SU-DHL-6 (cell line): ENCODE measurements around the gene UQCR11.

ENCODE experiments used
- H2AFZ ChIP-seq: fragments of 200-600 bp; sonication (generic); 2 replicates; pipeline ENCODE4 v1.6.1; 2014; ENCODE audit warnings: low read depth, mild to moderate bottlenecking, moderate library complexity, mixed read lengths, antibody characterized with exemption, low read length; ENCODE audit not compliant: severe bottlenecking
- H3F3A ChIP-seq: fragments of 200-600 bp; shearing (Covaris generic); 2 replicates; pipeline ENCODE4 v1.6.0; 2016; ENCODE audit warnings: antibody characterized with exemption, mild to moderate bottlenecking; ENCODE audit not compliant: insufficient read depth
- H3K27ac ChIP-seq: fragments of 200-600 bp; sonication (generic); 2 replicates; pipeline ENCODE4 v1.5.1; 2016; ENCODE audit warnings: low read depth, mild to moderate bottlenecking, low read length, moderate library complexity, mixed read lengths
- H3K27me3 ChIP-seq: fragments of 200-600 bp; sonication (generic), shearing (Covaris generic); 2 replicates; pipeline ENCODE4 v1.6.0; 2014; ENCODE audit warnings: mild to moderate bottlenecking, low read length
- H3K36me3 ChIP-seq: fragments of 200-600 bp; sonication (generic); 2 replicates; pipeline ENCODE4 v1.6.1; 2014; ENCODE audit warnings: mild to moderate bottlenecking, low read length, mixed read lengths
- H3K4me2 ChIP-seq: fragments of 300-600, 200-600 bp; shearing (Covaris generic), sonication (generic); 2 replicates; pipeline ENCODE4 v1.6.0; 2014; ENCODE audit warnings: low read length, low read depth, mild to moderate bottlenecking; ENCODE audit not compliant: poor library complexity, severe bottlenecking
- H3K4me3 ChIP-seq: fragments of 200-600 bp; sonication (generic); 2 replicates; pipeline ENCODE4 v1.5.1; 2014; ENCODE audit warnings: antibody characterized with exemption, low read length, mild to moderate bottlenecking, mixed read lengths; ENCODE audit not compliant: insufficient read depth, poor library complexity, severe bottlenecking
- H3K79me2 ChIP-seq: fragments of 200-600 bp; sonication (generic); 2 replicates; pipeline ENCODE4 v1.6.1; 2014; ENCODE audit warnings: mild to moderate bottlenecking, low read length, moderate library complexity; ENCODE audit not compliant: insufficient read depth
- H3K9ac ChIP-seq: fragments of 200-600 bp; sonication (generic); 2 replicates; pipeline ENCODE4 v1.7.0; 2014; ENCODE audit warnings: mild to moderate bottlenecking, low read length
- H3K9me2 ChIP-seq: fragments of 200-600 bp; sonication (generic); replicated peaks from 2 replicates; pipeline ENCODE4 v1.6.1; 2014; ENCODE audit warnings: low read length; ENCODE audit not compliant: insufficient read depth
- H3K9me3 ChIP-seq: fragments of 200-600 bp; sonication (generic); 2 replicates; pipeline ENCODE4 v1.6.1; 2014; ENCODE audit warnings: low read length, mixed read lengths; ENCODE audit not compliant: insufficient read depth
- H4K20me1 ChIP-seq: fragments of 200-600 bp; sonication (generic); 2 replicates; pipeline ENCODE4 v1.6.1; 2014; ENCODE audit warnings: low read depth, mild to moderate bottlenecking, antibody characterized with exemption, low read length, moderate library complexity, mixed read lengths
- EZH2phosphoT487 ChIP-seq: fragments of 200-600 bp; sonication (generic), shearing (Covaris generic); conservative IDR thresholded peaks from 2 replicates; pipeline ENCODE4 v1.6.1; 2018; ENCODE audit warnings: mild to moderate bottlenecking, antibody characterized with exemption, low read length, moderate library complexity, mixed read lengths
- TF ChIP-seq, protein P1 (sequence below): fragments of 200-600 bp; sonication (generic); IDR thresholded peaks from one replicate; pipeline ENCODE4 v1.5.1; 2017; ENCODE audit warnings: antibody characterized with exemption, mild to moderate bottlenecking, low read length, moderate library complexity; ENCODE audit not compliant: insufficient read depth, poor library complexity, severe bottlenecking

The UQCR11 gene

DNA sequence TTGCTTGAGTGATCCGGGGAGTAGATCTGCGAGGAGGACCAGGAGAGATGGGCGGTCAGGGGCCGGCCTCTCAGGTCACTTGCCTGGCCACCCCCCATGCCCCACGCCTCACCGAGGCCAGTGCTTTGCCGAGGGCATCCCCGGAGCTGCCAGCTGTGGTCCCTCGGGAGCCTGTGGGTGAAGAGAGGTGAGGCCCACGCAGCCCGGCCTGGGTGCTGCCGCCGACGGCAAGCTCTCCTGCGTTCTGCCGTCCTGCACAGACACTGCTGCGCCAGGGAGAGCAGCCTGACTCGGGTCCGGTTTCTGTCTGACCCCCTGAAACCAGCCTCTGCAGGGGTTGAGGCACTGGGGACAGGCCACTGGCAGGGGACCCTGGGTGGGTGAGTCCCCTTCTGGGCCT is 15.8 kb upstream of the UQCR11 start:
- no peak overlapping the region for H2AFZ ChIP-seq
- H3K79me2 ChIP-seq, result peaks cover 23% of the 10 kb centered on the region
- no peaks in the 10 kb centered on the region for H3K27me3 ChIP-seq
- no peaks in the 10 kb centered on the region for H3K9me3 ChIP-seq
- H3K9me2 ChIP-seq, result no peaks in the 10 kb centered on the region
- peaks cover 12% of the 10 kb centered on the region; the same call in 1 of the 2 replicates for H3K36me3 ChIP-seq
- H4K20me1 ChIP-seq, result no peaks in the 10 kb centered on the region
- H3F3A ChIP-seq, result peaks cover 6% of the 10 kb centered on the region; the same call in 1 of the 2 replicates
- peak overlapping the region; percentile 33; the same call in 1 of the 2 replicates for H3K27ac ChIP-seq
- H3K9ac ChIP-seq, result no peak overlapping the region
- TF ChIP-seq, protein P1, sequence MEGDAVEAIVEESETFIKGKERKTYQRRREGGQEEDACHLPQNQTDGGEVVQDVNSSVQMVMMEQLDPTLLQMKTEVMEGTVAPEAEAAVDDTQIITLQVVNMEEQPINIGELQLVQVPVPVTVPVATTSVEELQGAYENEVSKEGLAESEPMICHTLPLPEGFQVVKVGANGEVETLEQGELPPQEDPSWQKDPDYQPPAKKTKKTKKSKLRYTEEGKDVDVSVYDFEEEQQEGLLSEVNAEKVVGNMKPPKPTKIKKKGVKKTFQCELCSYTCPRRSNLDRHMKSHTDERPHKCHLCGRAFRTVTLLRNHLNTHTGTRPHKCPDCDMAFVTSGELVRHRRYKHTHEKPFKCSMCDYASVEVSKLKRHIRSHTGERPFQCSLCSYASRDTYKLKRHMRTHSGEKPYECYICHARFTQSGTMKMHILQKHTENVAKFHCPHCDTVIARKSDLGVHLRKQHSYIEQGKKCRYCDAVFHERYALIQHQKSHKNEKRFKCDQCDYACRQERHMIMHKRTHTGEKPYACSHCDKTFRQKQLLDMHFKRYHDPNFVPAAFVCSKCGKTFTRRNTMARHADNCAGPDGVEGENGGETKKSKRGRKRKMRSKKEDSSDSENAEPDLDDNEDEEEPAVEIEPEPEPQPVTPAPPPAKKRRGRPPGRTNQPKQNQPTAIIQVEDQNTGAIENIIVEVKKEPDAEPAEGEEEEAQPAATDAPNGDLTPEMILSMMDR, result no peak
- TF ChIP-seq EZH2phosphoT487, result no peak
- H3K4me3 ChIP-seq, result no peak overlapping the region
- no peak overlapping the region for H3K4me2 ChIP-seq

DNA sequence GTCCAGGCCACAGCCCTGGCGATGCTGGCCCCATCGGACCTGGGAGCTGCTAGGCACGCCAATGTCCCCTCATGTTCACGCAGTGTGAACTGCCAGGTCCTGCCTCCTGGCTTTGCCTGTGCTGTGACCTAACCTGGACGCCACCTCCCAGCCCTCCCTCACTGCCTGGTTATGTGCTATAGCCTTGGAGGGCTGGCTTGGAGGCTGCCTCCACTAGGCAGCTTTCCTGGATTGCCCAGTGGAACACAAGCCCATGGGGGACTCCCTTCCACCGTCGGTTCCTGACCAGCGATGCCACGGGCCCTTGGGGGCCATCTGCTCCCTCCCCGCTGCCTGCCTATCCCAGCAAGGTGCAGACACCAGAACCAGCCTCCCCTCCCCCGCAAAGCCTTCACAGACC is 15.2 kb upstream of the UQCR11 start:
- no peaks in the 10 kb centered on the region for H3K9me3 ChIP-seq
- no peaks in the 10 kb centered on the region for H3K27me3 ChIP-seq
- H3F3A ChIP-seq, result peaks cover 6% of the 10 kb centered on the region; the same call in 1 of the 2 replicates
- H3K79me2 ChIP-seq, result peaks cover 20% of the 10 kb centered on the region
- no peak for TF ChIP-seq EZH2phosphoT487
- TF ChIP-seq, protein P1, result no peak
- no peak overlapping the region for H3K9ac ChIP-seq
- no peaks in the 10 kb centered on the region for H4K20me1 ChIP-seq
- H3K27ac ChIP-seq, result peak overlapping the region; percentile 33; the same call in 1 of the 2 replicates
- H3K4me2 ChIP-seq, result no peak overlapping the region
- H3K9me2 ChIP-seq, result no peaks in the 10 kb centered on the region
- H2AFZ ChIP-seq, result no peak overlapping the region
- H3K36me3 ChIP-seq, result peaks cover 15% of the 10 kb centered on the region; the same call in 1 of the 2 replicates
- H3K4me3 ChIP-seq, result no peak overlapping the region

DNA sequence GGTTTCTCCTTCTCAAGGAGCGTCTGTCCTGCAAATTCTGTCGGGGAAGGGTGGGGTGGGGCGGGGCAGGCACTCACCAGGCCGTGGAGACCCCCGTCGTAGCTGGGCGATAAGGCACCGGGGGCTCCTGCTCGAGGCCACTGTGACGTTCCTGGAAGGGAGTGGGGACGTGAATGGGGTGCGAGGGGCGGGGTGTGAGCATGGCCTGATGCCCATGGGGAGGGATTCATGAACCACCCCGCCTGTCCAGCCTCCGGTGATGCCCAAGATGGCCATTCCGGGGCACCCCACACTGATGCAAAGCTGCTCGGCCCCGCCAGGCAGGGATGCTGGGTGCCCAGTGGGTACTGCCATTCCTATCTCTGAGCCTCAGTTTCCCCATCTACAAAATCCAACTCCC is 14.4 kb upstream of the UQCR11 start:
- H2AFZ ChIP-seq, result no peak overlapping the region
- no peaks in the 10 kb centered on the region for H3K27me3 ChIP-seq
- no peak overlapping the region for H3K4me2 ChIP-seq
- 0 out of 2 replicates have a peak, but pooled peaks cover 12% of the 10 kb centered on the region for H3K79me2 ChIP-seq
- peaks cover 6% of the 10 kb centered on the region; the same call in 1 of the 2 replicates for H3F3A ChIP-seq
- no peaks in the 10 kb centered on the region for H3K9me3 ChIP-seq
- H4K20me1 ChIP-seq, result no peaks in the 10 kb centered on the region
- TF ChIP-seq EZH2phosphoT487, result no peak
- TF ChIP-seq, protein P1, result no peak
- no peak overlapping the region for H3K4me3 ChIP-seq
- no peaks in the 10 kb centered on the region for H3K9me2 ChIP-seq
- no peak overlapping the region for H3K9ac ChIP-seq
- peaks cover 15% of the 10 kb centered on the region; the same call in 1 of the 2 replicates for H3K36me3 ChIP-seq
- no peak overlapping the region for H3K27ac ChIP-seq

DNA sequence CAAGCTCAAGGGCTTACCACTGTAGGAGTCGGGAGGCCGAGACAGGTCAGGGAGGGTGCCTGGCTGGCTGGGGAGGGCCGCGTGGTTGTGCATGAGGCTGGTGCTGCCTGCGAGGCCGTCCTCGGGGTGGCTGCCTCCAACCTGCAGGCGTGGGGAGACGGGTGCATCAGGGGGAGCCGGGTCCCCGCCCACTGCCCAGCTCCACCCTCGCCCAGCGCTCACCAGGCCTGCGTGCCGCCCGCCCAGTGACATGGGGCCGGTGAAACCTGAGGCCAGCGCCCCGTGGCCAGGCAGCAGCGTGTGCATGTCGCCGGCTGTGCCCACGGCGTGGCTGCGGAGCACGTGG is 13.8 kb upstream of the UQCR11 start:
- H3K9ac ChIP-seq, result no peak overlapping the region

More for the DNA sequence above, 13.8 kb upstream of the UQCR11 start:
- Histone ChIP-seq H3K4me2 (no peak overlapping the region), H3K9me2 (no peaks in the 10 kb centered on the region), H3K4me3 (no peak overlapping the region), H3K79me2 (0 out of 2 replicates have a peak, but pooled peaks cover 5% of the 10 kb centered on the region), H3K36me3 (peaks cover 15% of the 10 kb centered on the region; the same call in 1 of the 2 replicates), H4K20me1 (no peaks in the 10 kb centered on the region), H3K9me3 (no peaks in the 10 kb centered on the region), H2AFZ (no peak overlapping the region), H3K27me3 (no peaks in the 10 kb centered on the region), H3K27ac (no peak overlapping the region), H3F3A (peaks cover 6% of the 10 kb centered on the region; the same call in 1 of the 2 replicates)
- TF ChIP-seq EZH2phosphoT487, result no peak
- TF ChIP-seq, protein P1, result no peak
